ENCODE measurements around the gene HAUS1. TPM values are rescaled to one million over a fixed set of nuclear protein-coding genes. Genes with fewer than 3 reads are reported as not detected.
A peak's percentile ranks its signal among the peaks of the same experiment; 100 is the strongest.

The HAUS1 gene
- total and polyA plus RNA-seq, 2 of the 8 experiments (the other 6 are each of a cell fraction or from before 2014, with no cell fraction given): 104 TPM

DNA sequence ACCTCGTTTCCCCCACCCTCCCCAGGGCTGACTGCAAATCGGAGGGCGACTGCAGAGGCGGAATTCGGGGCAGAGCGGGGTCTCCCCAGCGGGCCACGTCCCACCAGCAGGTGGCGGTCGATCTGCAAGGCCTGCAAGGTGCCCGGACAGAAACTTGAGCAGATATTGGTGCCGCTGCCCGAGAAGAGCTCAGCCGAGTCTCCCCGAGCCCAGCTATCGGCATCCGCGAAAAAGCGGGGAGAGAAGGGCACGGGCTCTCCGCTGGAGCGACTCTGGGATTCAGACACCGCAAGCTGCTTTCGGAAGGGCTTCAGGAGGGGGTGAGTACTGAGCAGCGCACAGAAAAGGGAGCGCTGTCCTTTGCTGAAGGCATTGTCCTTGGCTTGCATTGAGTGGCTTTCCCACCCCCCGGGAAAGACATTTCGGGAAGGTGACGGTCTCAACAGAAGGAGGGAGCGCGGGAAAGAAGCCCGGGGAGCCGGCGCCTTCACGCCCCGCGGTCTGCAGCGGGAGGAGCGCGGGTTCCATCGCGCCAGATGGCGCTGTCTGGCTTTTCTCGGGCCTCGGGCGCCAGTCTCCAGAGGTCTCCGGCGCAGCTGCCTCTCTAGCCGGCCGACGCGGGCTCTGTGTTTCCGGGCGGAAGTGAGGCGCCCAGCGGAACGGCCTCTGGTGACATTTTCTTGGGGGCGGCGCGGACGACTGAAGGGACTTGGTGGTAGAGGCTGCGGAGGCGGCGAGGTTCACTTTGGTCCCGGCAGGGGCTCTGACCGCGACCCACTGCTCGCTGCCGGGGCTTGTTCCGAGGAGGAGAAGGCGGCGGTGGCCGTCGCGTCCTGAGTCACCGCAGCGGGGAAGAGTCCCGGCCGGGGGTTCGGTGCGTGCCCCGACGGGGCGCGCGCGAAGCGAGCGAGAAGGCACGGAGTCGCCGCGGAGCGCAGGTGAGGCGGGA is 69.5 kb downstream of the HAUS1 start (continued):
- TF ChIP-seq RFX5 (IDR thresholded peaks at IDR 0.05; ENCODE audit: borderline replicate concordance, low read depth, low read length) (no peak), POLR2A (IDR thresholded peaks at IDR 0.05; ENCODE audit: control extremely low read depth in 1 of 2, low read depth in 2 of 2, low read length in 2 of 2) (peak; percentile 40 to 61), RAD21 (IDR thresholded peaks at IDR 0.05 in 1 of 2, conservative IDR thresholded peaks at IDR 0.05 in 1 of 2; ENCODE audit: low read depth in 2 of 2, low read length in 2 of 2) (peak; percentile 68 to 72), KDM5A (IDR thresholded peaks at IDR 0.05; ENCODE audit: low read length) (no peak), CEBPB (IDR thresholded peaks at IDR 0.05; ENCODE audit: low read depth, low read length) (peak; percentile 2; the same call in 1 of the 2 replicates), SAP30 (IDR thresholded peaks at IDR 0.05; ENCODE audit: insufficient read depth, insufficient replicate concordance, low read length) (peak; percentile 55)
